DMS53 treated with DMSO at 0.1 percent for 48 hours (cell line): ENCODE data around the gene XPNPEP3.
"Not testable (repeated sequence)": the region's sequence is repeated elsewhere in the genome, so short reads cannot be mapped to it uniquely, and the experiment has no call there.

Source experiments
- DNase-seq: peaks from one replicate; lab custom pipeline; 2025; ENCODE audit not compliant: unreplicated experiment; lab: John Stamatoyannopoulos, UW

XPNPEP3 gene

GRCh38 chr22:40855979-40856512 lies 902 bp upstream of the XPNPEP3 start:
- no peak for DNase-seq

GRCh38 chr22:40857309-40857855 lies 434 bp downstream of the XPNPEP3 start:
- DNase-seq = no peak

GRCh38 chr22:40862013-40862412 lies 5.1 kb downstream of the XPNPEP3 start, which contains the start of gene DNAJB7:
TSS of gene DNAJB7 (minus strand) at chr22:40862113. CDS start at chr22:40861994, 119 bp downstream.
- DNase-seq = no peak

GRCh38 chr22:40862537-40862936 lies 5.6 kb downstream of the XPNPEP3 start:
- DNase-seq = no peak

GRCh38 chr22:40867109-40867508 lies 10.2 kb downstream of the XPNPEP3 start:
- DNase-seq = no peak

GRCh38 chr22:40868379-40868778 lies 11.4 kb downstream of the XPNPEP3 start:
- DNase-seq = not testable (repeated sequence)

GRCh38 chr22:40874016-40874415 lies 17.1 kb downstream of the XPNPEP3 start:
- DNase-seq = no peak

- no peak for DNase-seq
Observed at GRCh38 chr22:40875111-40875510, 18.2 kb downstream of the XPNPEP3 start.

GRCh38 chr22:40876907-40877306 lies 20.0 kb downstream of the XPNPEP3 start:
- DNase-seq = no peak

GRCh38 chr22:40877488-40877887 lies 20.5 kb downstream of the XPNPEP3 start:
- no peak for DNase-seq

- no peak for DNase-seq
Observed at GRCh38 chr22:40878922-40879321, 22.0 kb downstream of the XPNPEP3 start.

- no peak for DNase-seq
Observed at GRCh38 chr22:40889116-40889515, 32.2 kb downstream of the XPNPEP3 start.

GRCh38 chr22:40890881-40891280 lies 33.9 kb downstream of the XPNPEP3 start:
- DNase-seq = no peak

- no peak for DNase-seq
Observed at GRCh38 chr22:40894417-40894816, 37.5 kb downstream of the XPNPEP3 start.

GRCh38 chr22:40898850-40899357 lies 42.0 kb downstream of the XPNPEP3 start:
- peak; percentile 11 for DNase-seq

- no peak for DNase-seq
Observed at GRCh38 chr22:40904101-40904500, 47.2 kb downstream of the XPNPEP3 start.

- no peak for DNase-seq
Observed at GRCh38 chr22:40908895-40909294, 51.9 kb downstream of the XPNPEP3 start.

- DNase-seq = no peak
Observed at GRCh38 chr22:40911772-40912171, 54.8 kb downstream of the XPNPEP3 start.

GRCh38 chr22:40912987-40913386 lies 56.0 kb downstream of the XPNPEP3 start:
- DNase-seq = not testable (repeated sequence)

- DNase-seq = no peak
Observed at GRCh38 chr22:40919446-40919845, 62.5 kb downstream of the XPNPEP3 start.

GRCh38 chr22:40920526-40920925 lies 63.6 kb downstream of the XPNPEP3 start:
- DNase-seq = no peak

- DNase-seq = peak; percentile 14
Observed at GRCh38 chr22:40922484-40923303, 65.7 kb downstream of the XPNPEP3 start.
